ENCODE data around the gene NALCN. TPM values are rescaled to one million over a fixed set of nuclear protein-coding genes. Genes with fewer than 3 reads are reported as not detected.

Gene NALCN
- total RNA-seq, 1 donor: 11.2 TPM

DNA sequence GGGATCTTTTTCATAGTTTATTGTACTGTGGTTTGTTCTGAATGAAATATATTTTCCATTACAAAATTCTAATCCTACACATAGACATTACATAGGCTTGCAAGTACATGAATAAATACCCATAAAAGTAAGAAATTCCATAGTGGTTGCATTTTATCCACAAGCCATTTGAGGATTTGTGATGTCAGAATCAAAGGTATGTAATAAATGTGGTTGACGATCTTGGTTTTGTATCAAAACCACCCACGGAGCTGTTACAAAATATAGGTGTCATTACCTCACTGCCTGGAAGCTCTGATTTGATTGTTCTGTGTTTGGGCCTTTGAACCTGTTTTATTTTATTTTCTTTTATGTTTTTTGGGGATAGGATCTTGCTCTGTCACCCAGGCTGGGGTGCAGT is 125.1 kb downstream of the NALCN start:
- Histone ChIP-seq H3K27ac (ENCODE audit: low read depth, low read length) (peak overlapping the region; percentile 73), H3K4me3 (ENCODE audit: insufficient read depth, low read length) (no peak overlapping the region), H3K4me1 (ENCODE audit: insufficient read depth, low read length) (peaks cover 25% of the 10 kb centered on the region), H3K27me3 (ENCODE audit: insufficient read depth, low read length) (no peaks in the 10 kb centered on the region), H3K36me3 (ENCODE audit: insufficient read depth, low read length) (no peaks in the 10 kb centered on the region), H4K20me1 (ENCODE audit: insufficient read depth, low read length) (no peaks in the 10 kb centered on the region), H2AFZ (ENCODE audit: low read length) (no peak overlapping the region), H3K79me2 (ENCODE audit: insufficient read depth, low read length) (no peaks in the 10 kb centered on the region), H3K4me2 (ENCODE audit: insufficient read depth, low read length) (peak overlapping the region; percentile 42), H3K9me3 (ENCODE audit: low read depth, low read length) (peaks cover 2% of the 10 kb centered on the region)
- TF ChIP-seq, protein P1, sequence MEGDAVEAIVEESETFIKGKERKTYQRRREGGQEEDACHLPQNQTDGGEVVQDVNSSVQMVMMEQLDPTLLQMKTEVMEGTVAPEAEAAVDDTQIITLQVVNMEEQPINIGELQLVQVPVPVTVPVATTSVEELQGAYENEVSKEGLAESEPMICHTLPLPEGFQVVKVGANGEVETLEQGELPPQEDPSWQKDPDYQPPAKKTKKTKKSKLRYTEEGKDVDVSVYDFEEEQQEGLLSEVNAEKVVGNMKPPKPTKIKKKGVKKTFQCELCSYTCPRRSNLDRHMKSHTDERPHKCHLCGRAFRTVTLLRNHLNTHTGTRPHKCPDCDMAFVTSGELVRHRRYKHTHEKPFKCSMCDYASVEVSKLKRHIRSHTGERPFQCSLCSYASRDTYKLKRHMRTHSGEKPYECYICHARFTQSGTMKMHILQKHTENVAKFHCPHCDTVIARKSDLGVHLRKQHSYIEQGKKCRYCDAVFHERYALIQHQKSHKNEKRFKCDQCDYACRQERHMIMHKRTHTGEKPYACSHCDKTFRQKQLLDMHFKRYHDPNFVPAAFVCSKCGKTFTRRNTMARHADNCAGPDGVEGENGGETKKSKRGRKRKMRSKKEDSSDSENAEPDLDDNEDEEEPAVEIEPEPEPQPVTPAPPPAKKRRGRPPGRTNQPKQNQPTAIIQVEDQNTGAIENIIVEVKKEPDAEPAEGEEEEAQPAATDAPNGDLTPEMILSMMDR (IDR thresholded peaks at IDR 0.05; ENCODE audit: extremely low read depth, low read depth, low read length): no peak
- no peak for DNase-seq (ENCODE audit: insufficient read length, low spot score, missing footprints)

DNA sequence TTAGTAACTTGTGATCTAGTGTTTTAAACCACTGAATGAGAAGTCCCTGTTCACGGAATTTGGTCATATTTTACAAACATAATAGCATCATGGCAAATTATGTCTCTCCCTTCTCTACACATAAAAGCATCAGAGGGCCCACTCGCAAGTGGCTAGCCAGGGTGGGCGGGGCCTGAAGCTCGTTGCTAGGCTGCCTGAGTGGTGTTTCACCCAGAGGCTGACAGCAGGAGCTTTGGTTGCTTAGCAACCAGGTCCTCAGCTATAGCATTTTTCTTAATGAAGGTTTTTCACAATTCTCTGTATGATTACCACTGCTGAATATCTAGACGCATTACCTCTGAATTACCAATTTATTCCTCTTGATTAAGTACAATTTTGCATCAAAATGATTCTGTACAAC is 126.5 kb downstream of the NALCN start:
- Histone ChIP-seq H2AFZ (ENCODE audit: low read length) (no peak overlapping the region), H3K79me2 (ENCODE audit: insufficient read depth, low read length) (no peaks in the 10 kb centered on the region), H3K4me3 (ENCODE audit: insufficient read depth, low read length) (no peak overlapping the region), H3K4me2 (ENCODE audit: insufficient read depth, low read length) (no peak overlapping the region), H3K9me3 (ENCODE audit: low read depth, low read length) (no peaks in the 10 kb centered on the region), H3K27ac (ENCODE audit: low read depth, low read length) (peak overlapping the region; percentile 12), H4K20me1 (ENCODE audit: insufficient read depth, low read length) (no peaks in the 10 kb centered on the region), H3K27me3 (ENCODE audit: insufficient read depth, low read length) (no peaks in the 10 kb centered on the region), H3K36me3 (ENCODE audit: insufficient read depth, low read length) (no peaks in the 10 kb centered on the region), H3K4me1 (ENCODE audit: insufficient read depth, low read length) (peaks cover 25% of the 10 kb centered on the region)
- peak; percentile 77 for DNase-seq (ENCODE audit: insufficient read length, low spot score, missing footprints)
- TF ChIP-seq, protein P1 (IDR thresholded peaks at IDR 0.05; ENCODE audit: extremely low read depth, low read depth, low read length): no peak

DNA sequence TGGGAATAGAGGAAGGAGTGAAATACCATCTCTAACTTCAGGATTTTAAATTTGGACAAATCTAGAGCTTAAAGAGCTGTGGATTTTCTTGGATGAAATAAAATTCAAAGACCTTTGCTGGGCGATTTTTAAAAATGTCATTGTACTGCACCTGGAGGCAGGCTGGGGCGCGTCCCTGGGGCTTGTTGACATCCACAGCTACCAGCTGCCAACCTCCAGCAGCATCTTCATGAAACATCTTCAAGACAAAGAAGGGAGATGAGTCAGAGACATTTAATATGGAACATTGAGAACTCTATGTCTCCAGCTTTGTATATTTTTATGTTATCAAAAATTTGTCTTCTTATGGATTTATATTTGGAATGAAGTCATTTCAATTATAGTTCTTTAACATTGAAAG is 132.5 kb downstream of the NALCN start:
- no peak overlapping the region for H2AFZ ChIP-seq (ENCODE audit: low read length)
- TF ChIP-seq, protein P1 (IDR thresholded peaks at IDR 0.05; ENCODE audit: extremely low read depth, low read depth, low read length): no peak
- no peak for DNase-seq (ENCODE audit: insufficient read length, low spot score, missing footprints)

DNA sequence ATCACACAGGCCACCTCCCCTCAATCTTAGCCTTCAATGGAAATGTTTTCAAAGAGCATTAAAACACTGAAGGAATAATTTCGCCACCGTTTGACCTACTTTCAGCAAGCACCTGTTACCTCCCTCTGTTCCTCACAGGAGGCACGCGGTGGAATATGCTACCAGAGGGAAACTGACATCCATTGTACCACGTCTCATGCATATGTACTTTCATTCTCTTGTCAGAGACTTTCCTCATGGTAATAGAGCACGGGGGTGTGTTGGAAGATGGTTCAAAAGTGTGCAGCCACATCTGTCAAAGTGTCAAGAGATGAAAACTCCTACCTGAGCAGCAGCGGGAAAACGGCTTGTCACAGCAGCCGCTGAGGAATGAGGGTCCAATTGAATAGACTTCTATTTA is 143.4 kb downstream of the NALCN start:
- no peak overlapping the region for H3K27ac ChIP-seq (ENCODE audit: low read depth, low read length)
- no peaks in the 10 kb centered on the region for H3K36me3 ChIP-seq (ENCODE audit: insufficient read depth, low read length)
- H2AFZ ChIP-seq (ENCODE audit: low read length): no peak overlapping the region
- H3K4me1 ChIP-seq (ENCODE audit: insufficient read depth, low read length): peaks cover 6% of the 10 kb centered on the region
- H3K79me2 ChIP-seq (ENCODE audit: insufficient read depth, low read length): no peaks in the 10 kb centered on the region
- no peak overlapping the region for H3K4me2 ChIP-seq (ENCODE audit: insufficient read depth, low read length)
- no peak for DNase-seq (ENCODE audit: insufficient read length, low spot score, missing footprints)
- TF ChIP-seq, protein P1 (IDR thresholded peaks at IDR 0.05; ENCODE audit: extremely low read depth, low read depth, low read length): no peak
- H3K4me3 ChIP-seq (ENCODE audit: insufficient read depth, low read length): no peak overlapping the region
- H3K27me3 ChIP-seq (ENCODE audit: insufficient read depth, low read length): no peaks in the 10 kb centered on the region
- H3K9me3 ChIP-seq (ENCODE audit: low read depth, low read length): no peaks in the 10 kb centered on the region
- no peaks in the 10 kb centered on the region for H4K20me1 ChIP-seq (ENCODE audit: insufficient read depth, low read length)

More for the DNA sequence above, 132.5 kb downstream of the NALCN start:
- H3K27me3 ChIP-seq (ENCODE audit: insufficient read depth, low read length): no peaks in the 10 kb centered on the region
- no peaks in the 10 kb centered on the region for H3K36me3 ChIP-seq (ENCODE audit: insufficient read depth, low read length)
- H3K4me2 ChIP-seq (ENCODE audit: insufficient read depth, low read length): no peak overlapping the region
- no peaks in the 10 kb centered on the region for H3K79me2 ChIP-seq (ENCODE audit: insufficient read depth, low read length)
- no peaks in the 10 kb centered on the region for H4K20me1 ChIP-seq (ENCODE audit: insufficient read depth, low read length)
- H3K4me3 ChIP-seq (ENCODE audit: insufficient read depth, low read length): no peak overlapping the region
- no peaks in the 10 kb centered on the region for H3K9me3 ChIP-seq (ENCODE audit: low read depth, low read length)
- H3K27ac ChIP-seq (ENCODE audit: low read depth, low read length): no peak overlapping the region
- H3K4me1 ChIP-seq (ENCODE audit: insufficient read depth, low read length): no peaks in the 10 kb centered on the region

Data from osteoblast (primary cell).